Type B pancreatic cell (in vitro differentiated cells): ENCODE results near the gene SPEM3. TPM values are rescaled to one million over a fixed set of nuclear protein-coding genes. Genes with fewer than 3 reads are reported as not detected.

Experiments used
- DNase-seq: peaks from one replicate; pipeline ENCODE4 v3.0.0; 2021; ENCODE audit warnings: mixed read lengths; ENCODE audit not compliant: unreplicated experiment; ENCODE audit errors: extremely low spot score
- H3K27ac Mint-ChIP-seq: 2 replicates; pipeline ENCODE4 v1.8.0; 2021; ENCODE audit warnings: mild to moderate bottlenecking, mixed read lengths
- H3K27me3 Mint-ChIP-seq: 2 replicates; pipeline ENCODE4 v1.8.0; 2021; ENCODE audit warnings: mixed read lengths
- H3K36me3 Mint-ChIP-seq: 2 replicates; pipeline ENCODE4 v1.8.0; 2021; ENCODE audit warnings: mixed read lengths
- H3K4me1 Mint-ChIP-seq: one replicate; pipeline ENCODE4 v1.8.0; 2021; ENCODE audit warnings: mixed read lengths; ENCODE audit not compliant: unreplicated experiment
- H3K4me3 Mint-ChIP-seq: 2 replicates; pipeline ENCODE4 v1.8.0; 2021; ENCODE audit warnings: mild to moderate bottlenecking, mixed read lengths
- H3K9me3 Mint-ChIP-seq: 2 replicates; pipeline ENCODE4 v1.8.0; 2021; ENCODE audit warnings: mixed read lengths
- total RNA-seq: library from RNA; stranded (reverse); gene quantifications from 2 replicates; pipeline ENCODE4 v1.2.1, GENCODE V29; 2021; ENCODE audit warnings: low replicate concordance
- TF ChIP-seq, protein P1 (sequence below): fragments of 200-600 bp; sonication (generic); conservative IDR thresholded peaks from 2 replicates; pipeline ENCODE4 v1.5.0; 2021; ENCODE audit warnings: antibody characterized with exemption, mild to moderate bottlenecking

The SPEM3 gene
- total RNA-seq, 1 donor from 2014 or later: not detected

DNA sequence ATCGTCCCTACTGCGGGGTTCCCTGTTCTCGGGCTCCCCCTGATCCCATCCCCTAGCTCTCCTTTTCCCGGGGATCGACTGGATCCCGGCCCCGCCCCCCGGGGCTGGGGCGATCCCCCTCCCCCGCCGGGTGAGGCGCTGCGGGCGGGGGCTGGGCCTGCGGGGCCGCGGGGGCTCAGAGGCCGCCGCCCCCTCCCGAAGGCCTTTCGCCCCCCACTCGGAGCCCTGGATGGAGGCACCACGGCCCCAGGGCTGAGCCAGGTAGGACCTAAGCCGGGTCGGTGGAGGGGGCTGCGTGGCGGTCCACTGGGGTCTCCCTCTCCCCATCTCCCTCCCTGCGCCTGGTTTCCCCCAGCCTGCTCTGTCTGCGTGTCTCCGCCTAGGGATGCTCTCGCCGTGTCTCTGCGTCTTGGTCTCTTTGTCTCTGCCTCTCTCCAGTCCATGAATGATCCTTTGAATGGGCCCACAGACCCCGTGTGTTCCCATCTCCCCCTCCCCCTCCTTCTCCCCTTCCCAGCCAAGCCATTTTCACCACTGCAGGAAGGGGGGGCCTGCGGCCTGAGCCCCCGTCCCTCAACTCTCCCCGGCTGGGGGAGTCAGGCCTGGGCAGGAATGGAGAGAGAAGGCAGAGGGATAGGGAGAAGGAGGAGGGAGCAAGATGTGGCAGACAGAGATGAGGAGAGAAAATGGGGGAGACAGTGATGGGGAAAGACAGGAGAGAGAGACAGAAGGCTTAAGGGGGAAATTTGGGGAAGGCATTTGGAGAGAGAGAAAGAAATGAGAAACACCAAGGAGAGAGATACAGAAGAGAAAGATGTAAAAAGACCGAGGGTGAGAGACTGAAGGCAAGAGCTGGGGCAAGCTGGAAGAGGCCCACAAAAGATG, 23.1 kb upstream of the SPEM3 start:
- Mint-ChIP-seq H3K36me3 (peaks cover 12% of the 10 kb centered on the region), H3K9me3 (no peaks in the 10 kb centered on the region), H3K27ac (peak overlapping the region; percentile 46), H3K27me3 (peaks cover 4% of the 10 kb centered on the region), H3K4me1 (peaks cover 10% of the 10 kb centered on the region), H3K4me3 (peak overlapping the region; percentile 88)
- TF ChIP-seq, protein P1, sequence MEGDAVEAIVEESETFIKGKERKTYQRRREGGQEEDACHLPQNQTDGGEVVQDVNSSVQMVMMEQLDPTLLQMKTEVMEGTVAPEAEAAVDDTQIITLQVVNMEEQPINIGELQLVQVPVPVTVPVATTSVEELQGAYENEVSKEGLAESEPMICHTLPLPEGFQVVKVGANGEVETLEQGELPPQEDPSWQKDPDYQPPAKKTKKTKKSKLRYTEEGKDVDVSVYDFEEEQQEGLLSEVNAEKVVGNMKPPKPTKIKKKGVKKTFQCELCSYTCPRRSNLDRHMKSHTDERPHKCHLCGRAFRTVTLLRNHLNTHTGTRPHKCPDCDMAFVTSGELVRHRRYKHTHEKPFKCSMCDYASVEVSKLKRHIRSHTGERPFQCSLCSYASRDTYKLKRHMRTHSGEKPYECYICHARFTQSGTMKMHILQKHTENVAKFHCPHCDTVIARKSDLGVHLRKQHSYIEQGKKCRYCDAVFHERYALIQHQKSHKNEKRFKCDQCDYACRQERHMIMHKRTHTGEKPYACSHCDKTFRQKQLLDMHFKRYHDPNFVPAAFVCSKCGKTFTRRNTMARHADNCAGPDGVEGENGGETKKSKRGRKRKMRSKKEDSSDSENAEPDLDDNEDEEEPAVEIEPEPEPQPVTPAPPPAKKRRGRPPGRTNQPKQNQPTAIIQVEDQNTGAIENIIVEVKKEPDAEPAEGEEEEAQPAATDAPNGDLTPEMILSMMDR: no peak
- no peak for DNase-seq

DNA sequence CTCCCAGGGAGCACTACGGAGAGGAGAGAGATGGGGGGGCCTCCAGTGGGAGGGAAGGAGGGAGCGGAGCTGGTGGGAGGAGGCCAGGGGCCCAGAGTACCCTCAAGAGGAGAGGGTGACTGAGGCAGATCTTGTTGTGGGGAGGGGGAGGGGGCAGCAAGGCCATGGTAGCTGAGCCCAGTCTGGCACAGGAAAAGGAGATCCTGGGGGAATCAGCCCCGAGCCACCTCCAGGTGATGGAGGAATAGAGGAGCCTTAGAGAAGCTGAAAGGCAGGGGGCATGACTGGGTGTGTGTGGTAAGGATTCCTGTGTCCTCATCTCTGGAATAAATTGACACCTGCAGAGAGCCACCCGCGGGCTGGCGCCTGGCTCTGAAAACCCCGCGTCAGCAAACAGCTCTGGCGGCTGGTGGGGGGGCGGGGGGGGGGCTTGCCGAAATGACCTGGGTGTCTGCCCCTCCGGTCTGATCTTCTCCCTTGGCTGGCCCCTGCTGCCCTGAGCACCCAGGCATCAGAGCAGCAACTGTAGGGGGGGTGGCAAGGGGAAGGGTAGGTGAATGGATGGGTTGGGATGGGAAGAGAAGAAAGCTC, 22.3 kb upstream of the SPEM3 start:
- TF ChIP-seq, protein P1: no peak
- DNase-seq: no peak
- H3K27me3 Mint-ChIP-seq: peaks cover 4% of the 10 kb centered on the region
- peaks cover 12% of the 10 kb centered on the region for H3K36me3 Mint-ChIP-seq
- no peaks in the 10 kb centered on the region for H3K9me3 Mint-ChIP-seq
- H3K4me1 Mint-ChIP-seq: peaks cover 10% of the 10 kb centered on the region
- peak overlapping the region; percentile 37 for H3K27ac Mint-ChIP-seq
- peak overlapping the region; percentile 87 for H3K4me3 Mint-ChIP-seq

DNA sequence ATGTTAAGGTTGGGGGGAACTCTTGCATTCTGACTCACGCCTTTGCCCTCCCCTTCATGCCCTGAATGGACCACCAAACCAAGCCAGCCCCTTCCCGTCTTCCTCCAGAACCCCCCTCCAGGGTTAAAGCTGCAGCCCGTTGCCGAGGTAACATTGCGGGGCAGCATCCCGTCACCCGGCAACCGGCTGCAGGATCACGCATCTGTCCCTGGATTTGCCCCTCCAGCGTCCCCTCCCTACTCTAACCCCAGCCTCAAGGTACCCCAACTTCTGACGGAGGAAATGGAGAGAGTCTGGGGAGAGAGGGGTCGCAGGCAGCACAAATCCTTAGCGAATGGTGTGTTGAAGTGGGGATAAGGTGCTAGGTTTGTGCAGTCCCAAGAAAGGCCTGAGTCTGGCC, 21.6 kb upstream of the SPEM3 start:
- Mint-ChIP-seq H3K4me3 (peak overlapping the region; percentile 52), H3K36me3 (peaks cover 12% of the 10 kb centered on the region), H3K27me3 (peaks cover 4% of the 10 kb centered on the region), H3K27ac (no peak overlapping the region), H3K9me3 (no peaks in the 10 kb centered on the region), H3K4me1 (peaks cover 12% of the 10 kb centered on the region)
- TF ChIP-seq, protein P1: no peak
- DNase-seq: no peak

DNA sequence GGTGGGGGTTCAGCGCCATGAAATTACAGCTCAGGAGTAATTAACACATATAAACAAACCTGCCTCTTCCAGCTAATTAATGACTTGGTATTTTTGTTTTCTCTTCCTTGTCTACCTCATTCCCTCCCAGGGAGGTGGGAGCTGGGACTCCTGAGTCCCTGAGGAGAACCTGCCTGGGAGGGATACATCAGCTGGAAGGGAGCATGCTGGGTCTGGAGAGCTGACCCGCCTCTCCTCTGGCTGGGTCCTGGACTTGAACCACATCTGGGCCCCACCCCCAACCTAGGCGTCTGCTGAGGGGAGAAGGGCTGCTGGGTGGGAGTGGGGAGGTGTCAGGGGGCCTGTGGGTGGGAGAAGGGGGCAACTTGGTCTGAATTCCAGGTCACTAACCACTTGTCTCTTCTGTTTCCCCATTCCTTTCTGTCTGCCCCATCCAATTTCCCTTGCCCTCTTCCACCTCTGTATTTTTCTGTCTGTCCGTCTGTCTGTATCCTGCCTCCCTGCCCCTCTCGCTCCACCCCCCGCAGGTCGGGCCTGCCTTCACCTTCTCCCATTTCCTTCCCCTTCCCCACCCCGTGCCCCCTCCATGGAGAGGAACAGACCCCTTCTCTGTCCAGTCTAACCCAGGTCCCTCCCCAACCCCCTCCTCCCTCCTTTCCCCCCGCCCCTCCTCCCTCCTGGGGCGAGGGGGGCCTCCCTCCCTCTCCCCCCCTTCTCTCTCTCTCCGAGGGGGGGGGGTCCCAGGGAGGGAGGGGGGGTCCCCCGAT, 21.0 kb upstream of the SPEM3 start, which contains the start of gene NLGN2:
NLGN2 (plus strand) TSS at position 361 of the 767 bp plus-strand sequence. CDS start 411 bp downstream, outside the sequence.
- Mint-ChIP-seq H3K4me3 (peak within 1 kb of the TSS; percentile 52), H3K27ac (no peak within 1 kb of the TSS), H3K9me3 (no peaks in the 10 kb centered on the region)

DNA sequence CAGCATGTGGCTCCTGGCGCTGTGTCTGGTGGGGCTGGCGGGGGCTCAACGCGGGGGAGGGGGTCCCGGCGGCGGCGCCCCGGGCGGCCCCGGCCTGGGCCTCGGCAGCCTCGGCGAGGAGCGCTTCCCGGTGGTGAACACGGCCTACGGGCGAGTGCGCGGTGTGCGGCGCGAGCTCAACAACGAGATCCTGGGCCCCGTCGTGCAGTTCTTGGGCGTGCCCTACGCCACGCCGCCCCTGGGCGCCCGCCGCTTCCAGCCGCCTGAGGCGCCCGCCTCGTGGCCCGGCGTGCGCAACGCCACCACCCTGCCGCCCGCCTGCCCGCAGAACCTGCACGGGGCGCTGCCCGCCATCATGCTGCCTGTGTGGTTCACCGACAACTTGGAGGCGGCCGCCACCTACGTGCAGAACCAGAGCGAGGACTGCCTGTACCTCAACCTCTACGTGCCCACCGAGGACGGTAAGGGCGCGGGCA, 20.4 kb upstream of the SPEM3 start:
- Mint-ChIP-seq H3K9me3 (no peaks in the 10 kb centered on the region), H3K4me1 (peaks cover 17% of the 10 kb centered on the region), H3K27me3 (peaks cover 4% of the 10 kb centered on the region), H3K4me3 (no peak overlapping the region), H3K27ac (no peak overlapping the region), H3K36me3 (peaks cover 15% of the 10 kb centered on the region)
- TF ChIP-seq, protein P1: no peak
- no peak for DNase-seq

More for the DNA sequence above, 21.0 kb upstream of the SPEM3 start, which contains the start of gene NLGN2:
- peaks cover 12% of the 10 kb centered on the region for H3K36me3 Mint-ChIP-seq
- DNase-seq: no peak
- peaks cover 4% of the 10 kb centered on the region for H3K27me3 Mint-ChIP-seq
- H3K4me1 Mint-ChIP-seq: peaks cover 17% of the 10 kb centered on the region
- TF ChIP-seq, protein P1: no peak
